Prostate gland (tissue), 2 donors: ENCODE measurements around the gene NPTN.

Experiments
- CTCF ChIP-seq, 4 experiments: fragments of 200-600 bp in 2 of 4; fragments of 450-650 bp in 2 of 4; sonication (generic) in 2 of 4; IDR thresholded peaks; 1 replicate in 3 of 4; 2 replicates in 1 of 4; pipeline ENCODE4 v1.5.1; 2016 to 2019; ENCODE audit warnings: antibody characterized with exemption in 4 of 4, mild to moderate bottlenecking in 2 of 4, moderate library complexity in 2 of 4
- POLR2A ChIP-seq: fragments of 450-650 bp; IDR thresholded peaks from one replicate; pipeline ENCODE4 v1.6.1; 2016; ENCODE audit warnings: antibody characterized with exemption, mild to moderate bottlenecking
- POLR2AphosphoS5 ChIP-seq: sonication (generic); formaldehyde crosslinking; IDR thresholded peaks from one replicate; pipeline ENCODE4 v1.6.1; 2017; ENCODE audit warnings: antibody characterized with exemption

- TF ChIP-seq POLR2AphosphoS5 (no peak), CTCF (IDR thresholded peaks at IDR 0.05) (no peak), POLR2A (no peak)
These were observed 15.8 kb downstream of the NPTN start for GRCh38 chr15:73617301-73617831.
